ENCODE measurements around the gene CPT1C. TPM values are rescaled to one million over a fixed set of nuclear protein-coding genes. Genes with fewer than 3 reads are reported as not detected.

The CPT1C gene
- total and polyA plus RNA-seq, 2 of the 8 experiments (the other 6 are each of a cell fraction or from before 2014, with no cell fraction given) = 79.6 to 91.8 TPM

DNA sequence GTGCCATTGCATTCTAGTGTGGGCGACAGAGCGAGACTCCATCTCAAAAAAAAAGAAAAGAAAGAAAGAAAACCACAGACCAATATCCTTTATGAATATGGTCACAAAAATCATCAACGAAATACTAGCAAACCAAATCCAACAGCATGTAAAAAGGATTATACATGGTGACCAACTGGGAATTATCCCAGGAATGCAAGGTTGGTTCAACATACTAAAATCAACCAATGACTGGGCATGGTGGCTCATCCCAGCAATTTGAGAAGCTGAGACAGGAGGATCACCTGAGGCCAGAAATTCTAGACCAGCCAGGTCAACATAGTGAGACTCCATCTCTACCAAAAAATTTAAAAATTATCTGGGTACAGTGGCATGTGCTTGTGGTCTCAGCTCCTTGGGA, 65.0 kb downstream of the CPT1C start (continued):
- TF ChIP-seq, protein P1, sequence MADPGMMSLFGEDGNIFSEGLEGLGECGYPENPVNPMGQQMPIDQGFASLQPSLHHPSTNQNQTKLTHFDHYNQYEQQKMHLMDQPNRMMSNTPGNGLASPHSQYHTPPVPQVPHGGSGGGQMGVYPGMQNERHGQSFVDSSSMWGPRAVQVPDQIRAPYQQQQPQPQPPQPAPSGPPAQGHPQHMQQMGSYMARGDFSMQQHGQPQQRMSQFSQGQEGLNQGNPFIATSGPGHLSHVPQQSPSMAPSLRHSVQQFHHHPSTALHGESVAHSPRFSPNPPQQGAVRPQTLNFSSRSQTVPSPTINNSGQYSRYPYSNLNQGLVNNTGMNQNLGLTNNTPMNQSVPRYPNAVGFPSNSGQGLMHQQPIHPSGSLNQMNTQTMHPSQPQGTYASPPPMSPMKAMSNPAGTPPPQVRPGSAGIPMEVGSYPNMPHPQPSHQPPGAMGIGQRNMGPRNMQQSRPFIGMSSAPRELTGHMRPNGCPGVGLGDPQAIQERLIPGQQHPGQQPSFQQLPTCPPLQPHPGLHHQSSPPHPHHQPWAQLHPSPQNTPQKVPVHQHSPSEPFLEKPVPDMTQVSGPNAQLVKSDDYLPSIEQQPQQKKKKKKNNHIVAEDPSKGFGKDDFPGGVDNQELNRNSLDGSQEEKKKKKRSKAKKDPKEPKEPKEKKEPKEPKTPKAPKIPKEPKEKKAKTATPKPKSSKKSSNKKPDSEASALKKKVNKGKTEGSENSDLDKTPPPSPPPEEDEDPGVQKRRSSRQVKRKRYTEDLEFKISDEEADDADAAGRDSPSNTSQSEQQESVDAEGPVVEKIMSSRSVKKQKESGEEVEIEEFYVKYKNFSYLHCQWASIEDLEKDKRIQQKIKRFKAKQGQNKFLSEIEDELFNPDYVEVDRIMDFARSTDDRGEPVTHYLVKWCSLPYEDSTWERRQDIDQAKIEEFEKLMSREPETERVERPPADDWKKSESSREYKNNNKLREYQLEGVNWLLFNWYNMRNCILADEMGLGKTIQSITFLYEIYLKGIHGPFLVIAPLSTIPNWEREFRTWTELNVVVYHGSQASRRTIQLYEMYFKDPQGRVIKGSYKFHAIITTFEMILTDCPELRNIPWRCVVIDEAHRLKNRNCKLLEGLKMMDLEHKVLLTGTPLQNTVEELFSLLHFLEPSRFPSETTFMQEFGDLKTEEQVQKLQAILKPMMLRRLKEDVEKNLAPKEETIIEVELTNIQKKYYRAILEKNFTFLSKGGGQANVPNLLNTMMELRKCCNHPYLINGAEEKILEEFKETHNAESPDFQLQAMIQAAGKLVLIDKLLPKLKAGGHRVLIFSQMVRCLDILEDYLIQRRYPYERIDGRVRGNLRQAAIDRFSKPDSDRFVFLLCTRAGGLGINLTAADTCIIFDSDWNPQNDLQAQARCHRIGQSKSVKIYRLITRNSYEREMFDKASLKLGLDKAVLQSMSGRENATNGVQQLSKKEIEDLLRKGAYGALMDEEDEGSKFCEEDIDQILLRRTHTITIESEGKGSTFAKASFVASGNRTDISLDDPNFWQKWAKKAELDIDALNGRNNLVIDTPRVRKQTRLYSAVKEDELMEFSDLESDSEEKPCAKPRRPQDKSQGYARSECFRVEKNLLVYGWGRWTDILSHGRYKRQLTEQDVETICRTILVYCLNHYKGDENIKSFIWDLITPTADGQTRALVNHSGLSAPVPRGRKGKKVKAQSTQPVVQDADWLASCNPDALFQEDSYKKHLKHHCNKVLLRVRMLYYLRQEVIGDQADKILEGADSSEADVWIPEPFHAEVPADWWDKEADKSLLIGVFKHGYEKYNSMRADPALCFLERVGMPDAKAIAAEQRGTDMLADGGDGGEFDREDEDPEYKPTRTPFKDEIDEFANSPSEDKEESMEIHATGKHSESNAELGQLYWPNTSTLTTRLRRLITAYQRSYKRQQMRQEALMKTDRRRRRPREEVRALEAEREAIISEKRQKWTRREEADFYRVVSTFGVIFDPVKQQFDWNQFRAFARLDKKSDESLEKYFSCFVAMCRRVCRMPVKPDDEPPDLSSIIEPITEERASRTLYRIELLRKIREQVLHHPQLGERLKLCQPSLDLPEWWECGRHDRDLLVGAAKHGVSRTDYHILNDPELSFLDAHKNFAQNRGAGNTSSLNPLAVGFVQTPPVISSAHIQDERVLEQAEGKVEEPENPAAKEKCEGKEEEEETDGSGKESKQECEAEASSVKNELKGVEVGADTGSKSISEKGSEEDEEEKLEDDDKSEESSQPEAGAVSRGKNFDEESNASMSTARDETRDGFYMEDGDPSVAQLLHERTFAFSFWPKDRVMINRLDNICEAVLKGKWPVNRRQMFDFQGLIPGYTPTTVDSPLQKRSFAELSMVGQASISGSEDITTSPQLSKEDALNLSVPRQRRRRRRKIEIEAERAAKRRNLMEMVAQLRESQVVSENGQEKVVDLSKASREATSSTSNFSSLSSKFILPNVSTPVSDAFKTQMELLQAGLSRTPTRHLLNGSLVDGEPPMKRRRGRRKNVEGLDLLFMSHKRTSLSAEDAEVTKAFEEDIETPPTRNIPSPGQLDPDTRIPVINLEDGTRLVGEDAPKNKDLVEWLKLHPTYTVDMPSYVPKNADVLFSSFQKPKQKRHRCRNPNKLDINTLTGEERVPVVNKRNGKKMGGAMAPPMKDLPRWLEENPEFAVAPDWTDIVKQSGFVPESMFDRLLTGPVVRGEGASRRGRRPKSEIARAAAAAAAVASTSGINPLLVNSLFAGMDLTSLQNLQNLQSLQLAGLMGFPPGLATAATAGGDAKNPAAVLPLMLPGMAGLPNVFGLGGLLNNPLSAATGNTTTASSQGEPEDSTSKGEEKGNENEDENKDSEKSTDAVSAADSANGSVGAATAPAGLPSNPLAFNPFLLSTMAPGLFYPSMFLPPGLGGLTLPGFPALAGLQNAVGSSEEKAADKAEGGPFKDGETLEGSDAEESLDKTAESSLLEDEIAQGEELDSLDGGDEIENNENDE (IDR thresholded peaks at IDR 0.05; ENCODE audit: insufficient replicate concordance, low read length) = no peak
- TF ChIP-seq SAP30 (IDR thresholded peaks at IDR 0.05; ENCODE audit: insufficient read depth, insufficient replicate concordance, low read length) = no peak

Measured in H1 (cell line).